Caco-2 (cell line): ENCODE data around the gene SMS. TPM values are rescaled to one million over a fixed set of nuclear protein-coding genes. Genes with fewer than 3 reads are reported as not detected.

Experiments used
- BruUV-seq: library from RNA; stranded (reverse); fragments of 400-500 nt; replicated peaks from 2 replicates; lab custom pipeline; 2021; lab: Mats Ljungman, UMichigan
- CTCF ChIA-PET: fragments of 300-600 bp; sonication (Branson Sonifier 250); formaldehyde crosslinking; loops from one replicate; lab custom pipeline; 2022; ENCODE audit warnings: antibody characterized with exemption; lab: Charles Lee
- POLR2A ChIA-PET: fragments of 300-600 bp; sonication (Branson Sonifier 250); formaldehyde crosslinking; loops from one replicate; lab custom pipeline; 2022; ENCODE audit warnings: antibody characterized with exemption; lab: Charles Lee
- DNase-seq, 2 experiments: peaks; one replicate each; pipeline versions ENCODE4 v3.0.0 to v3.0.0-alpha.2; 2020 to 2022
- H3K27me3 ChIP-seq: replicated peaks from 2 replicates; pipeline ENCODE4 v1.6.0; 2011; ENCODE audit warnings: low read length; ENCODE audit not compliant: control insufficient read depth, insufficient read depth
- H3K36me3 ChIP-seq: 2 replicates; pipeline ENCODE4 v1.5.1; 2011; ENCODE audit warnings: low read length; ENCODE audit not compliant: control insufficient read depth, insufficient read depth
- H3K4me1 ChIP-seq: fragments of 250-450 bp; sonication (Bioruptor Pico); 2 replicates; pipeline ENCODE4 v1.5.1; 2020; ENCODE audit warnings: mild to moderate bottlenecking
- H3K4me3 ChIP-seq: 2 replicates; pipeline ENCODE4 v1.5.1; 2011; ENCODE audit warnings: low read depth, mild to moderate bottlenecking, control low read depth, low read length
- H3K9me3 ChIP-seq: fragments of 250-450 bp; sonication (Bioruptor Pico); 2 replicates; pipeline ENCODE4 v1.5.1; 2020; ENCODE audit warnings: mild to moderate bottlenecking, moderate library complexity
- H3K27ac Mint-ChIP-seq: one replicate; pipeline ENCODE4 v1.8.0; 2022; ENCODE audit warnings: mixed read lengths; ENCODE audit not compliant: unreplicated experiment
- H3K27me3 Mint-ChIP-seq: one replicate; pipeline ENCODE4 v1.8.0; 2022; ENCODE audit warnings: mixed read lengths; ENCODE audit not compliant: insufficient read depth, unreplicated experiment
- H3K36me3 Mint-ChIP-seq: one replicate; pipeline ENCODE4 v1.8.0; 2022; ENCODE audit warnings: mild to moderate bottlenecking, mixed read lengths; ENCODE audit not compliant: insufficient read depth, unreplicated experiment
- H3K4me1 Mint-ChIP-seq: one replicate; pipeline ENCODE4 v1.8.0; 2022; ENCODE audit warnings: low read depth, mixed read lengths; ENCODE audit not compliant: unreplicated experiment
- H3K4me3 Mint-ChIP-seq: one replicate; pipeline ENCODE4 v1.8.0; 2022; ENCODE audit warnings: mild to moderate bottlenecking, moderate library complexity, mixed read lengths; ENCODE audit not compliant: unreplicated experiment
- H3K9me3 Mint-ChIP-seq: one replicate; pipeline ENCODE4 v1.8.0; 2022; ENCODE audit warnings: mixed read lengths; ENCODE audit not compliant: unreplicated experiment
- intact Hi-C: fragments of 100-400 bp; cut with micrococcal nuclease; formaldehyde crosslinking; loops from one replicate; pipeline ENCODE4 v1.10.0; 2022; ENCODE audit not compliant: unreplicated experiment
- total RNA-seq: library from RNA; stranded (reverse); gene quantifications from 2 replicates; pipeline ENCODE4 v1.2.3, GENCODE V29; 2022
- TF ChIP-seq, protein P1 (sequence below), 2 experiments: fragments of 200-600 bp in 1 of 2; IDR thresholded peaks; 1 replicate in 1 of 2; 2 replicates in 1 of 2; pipeline versions ENCODE4 v1.5.1 to v1.8.0; 2011 to 2022; ENCODE audit warnings: antibody characterized with exemption in 1 of 2, control low read depth in 1 of 2, inconsistent platforms in 1 of 2, low read depth in 1 of 2, low read length in 1 of 2, mild to moderate bottlenecking in 1 of 2, moderate library complexity in 1 of 2; ENCODE audit not compliant: insufficient read depth in 1 of 2, severe bottlenecking in 1 of 2, unreplicated experiment in 1 of 2

The SMS gene
- total RNA-seq, 1 experiment from 2014 or later, result 158 TPM

DNA sequence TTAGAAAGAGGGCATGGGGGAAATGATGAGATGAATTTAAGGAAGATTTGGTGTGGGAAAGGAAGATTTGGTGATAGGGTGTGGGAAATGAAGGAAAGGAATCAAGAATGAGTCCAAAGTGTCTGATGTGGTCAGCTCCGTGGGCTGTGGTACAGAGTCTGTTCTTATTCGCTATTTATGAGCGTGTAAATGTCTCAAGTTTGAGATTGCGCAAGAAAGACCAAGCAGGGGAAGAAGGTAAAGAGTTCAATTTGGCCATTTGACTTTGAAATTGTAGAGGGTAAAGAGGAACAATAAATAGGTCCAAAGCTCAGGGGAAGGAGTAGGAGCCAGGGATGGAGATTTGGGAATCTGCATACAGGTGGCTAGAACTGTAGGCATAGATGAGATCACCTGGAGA is 11.3 kb upstream of the SMS start:
- H3K9me3 Mint-ChIP-seq, result peaks cover 13% of the 10 kb centered on the region
- Histone ChIP-seq H3K4me3 (no peak overlapping the region), H3K27me3 (no peaks in the 10 kb centered on the region), H3K4me1 (peaks cover 9% of the 10 kb centered on the region), H3K9me3 (no peaks in the 10 kb centered on the region), H3K36me3 (no peaks in the 10 kb centered on the region)
- BruUV-seq, result no TSS peak
- no peak for DNase-seq
- intact Hi-C loops, result no loop called here
- H3K27ac Mint-ChIP-seq, result no peak overlapping the region
- H3K4me3 Mint-ChIP-seq, result no peak overlapping the region
- no peaks in the 10 kb centered on the region for H3K27me3 Mint-ChIP-seq
- TF ChIP-seq, protein P1, sequence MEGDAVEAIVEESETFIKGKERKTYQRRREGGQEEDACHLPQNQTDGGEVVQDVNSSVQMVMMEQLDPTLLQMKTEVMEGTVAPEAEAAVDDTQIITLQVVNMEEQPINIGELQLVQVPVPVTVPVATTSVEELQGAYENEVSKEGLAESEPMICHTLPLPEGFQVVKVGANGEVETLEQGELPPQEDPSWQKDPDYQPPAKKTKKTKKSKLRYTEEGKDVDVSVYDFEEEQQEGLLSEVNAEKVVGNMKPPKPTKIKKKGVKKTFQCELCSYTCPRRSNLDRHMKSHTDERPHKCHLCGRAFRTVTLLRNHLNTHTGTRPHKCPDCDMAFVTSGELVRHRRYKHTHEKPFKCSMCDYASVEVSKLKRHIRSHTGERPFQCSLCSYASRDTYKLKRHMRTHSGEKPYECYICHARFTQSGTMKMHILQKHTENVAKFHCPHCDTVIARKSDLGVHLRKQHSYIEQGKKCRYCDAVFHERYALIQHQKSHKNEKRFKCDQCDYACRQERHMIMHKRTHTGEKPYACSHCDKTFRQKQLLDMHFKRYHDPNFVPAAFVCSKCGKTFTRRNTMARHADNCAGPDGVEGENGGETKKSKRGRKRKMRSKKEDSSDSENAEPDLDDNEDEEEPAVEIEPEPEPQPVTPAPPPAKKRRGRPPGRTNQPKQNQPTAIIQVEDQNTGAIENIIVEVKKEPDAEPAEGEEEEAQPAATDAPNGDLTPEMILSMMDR (IDR thresholded peaks at IDR 0.05; ENCODE audit: insufficient read depth in 1 of 2, low read depth in 1 of 2, low read length in 1 of 2, severe bottlenecking in 1 of 2, unreplicated experiment in 1 of 2), result no peak
- ChIA-PET CTCF (no interaction called here), POLR2A (no interaction called here)
- H3K36me3 Mint-ChIP-seq, result no peaks in the 10 kb centered on the region
- H3K4me1 Mint-ChIP-seq, result no peaks in the 10 kb centered on the region

DNA sequence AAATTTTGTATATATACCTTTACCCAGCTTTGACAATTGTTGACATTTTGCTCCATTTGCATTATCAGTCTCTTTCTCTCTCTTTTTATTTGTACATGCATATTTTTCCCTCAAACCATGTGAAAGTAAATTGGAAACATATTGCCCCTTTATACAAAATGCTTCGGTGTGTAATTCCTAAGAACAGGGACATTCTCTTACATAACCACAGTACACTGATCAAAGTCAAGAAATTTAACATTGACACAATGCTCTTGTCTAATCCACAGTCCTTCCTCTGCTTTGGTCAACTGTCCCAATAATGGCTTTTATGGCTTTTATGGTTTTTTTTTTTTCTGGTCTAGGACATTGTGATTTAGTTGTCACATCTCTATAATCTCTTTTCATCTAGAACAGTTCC is 9.5 kb upstream of the SMS start:
- no peak for DNase-seq
- Mint-ChIP-seq H3K27me3 (no peaks in the 10 kb centered on the region), H3K36me3 (no peaks in the 10 kb centered on the region), H3K27ac (no peak overlapping the region), H3K4me3 (no peak overlapping the region), H3K4me1 (no peaks in the 10 kb centered on the region), H3K9me3 (peaks cover 13% of the 10 kb centered on the region)
- Histone ChIP-seq H3K9me3 (no peaks in the 10 kb centered on the region), H3K27me3 (no peaks in the 10 kb centered on the region), H3K4me1 (peaks cover 7% of the 10 kb centered on the region), H3K36me3 (no peaks in the 10 kb centered on the region), H3K4me3 (no peak overlapping the region)
- intact Hi-C loops, result no loop called here
- ChIA-PET CTCF (no interaction called here), POLR2A (no interaction called here)
- TF ChIP-seq, protein P1 (IDR thresholded peaks at IDR 0.05; ENCODE audit: insufficient read depth in 1 of 2, low read depth in 1 of 2, low read length in 1 of 2, severe bottlenecking in 1 of 2, unreplicated experiment in 1 of 2), result no peak
- no TSS peak for BruUV-seq

DNA sequence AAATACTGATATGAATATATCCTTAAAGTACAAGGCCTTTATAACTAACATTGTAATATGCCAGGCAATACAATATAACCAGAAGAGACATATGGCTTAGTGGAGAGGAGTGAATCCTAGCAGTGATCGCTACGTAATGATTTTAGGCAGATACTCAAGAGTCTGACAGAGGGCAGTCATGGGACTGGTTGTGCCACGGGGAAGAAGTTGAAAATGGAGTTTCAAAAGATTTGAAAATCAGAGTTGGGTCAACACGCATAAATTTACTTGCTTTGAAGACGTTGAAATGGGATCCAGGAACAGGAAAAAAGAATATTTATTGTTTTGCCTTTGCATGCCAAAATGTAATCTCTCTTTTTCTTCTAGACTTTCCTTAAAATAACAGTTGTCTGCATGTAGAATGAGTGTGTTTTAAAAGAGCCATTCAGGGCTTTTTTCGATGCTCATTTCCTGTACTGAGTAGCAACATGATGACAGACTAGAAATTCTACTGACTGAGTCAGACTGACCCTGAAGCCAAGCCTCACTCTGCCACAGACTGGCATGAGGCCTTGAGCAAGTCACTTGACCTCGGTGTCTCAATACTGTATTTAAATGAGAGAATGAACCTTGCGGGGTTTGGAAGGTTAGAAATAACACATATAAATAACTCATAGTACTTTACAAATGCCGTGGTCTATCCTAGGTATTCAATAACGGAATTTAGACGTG is 8.1 kb upstream of the SMS start:
- H3K4me1 ChIP-seq, result no peaks in the 10 kb centered on the region
- POLR2A ChIA-PET, result no interaction called here
- Mint-ChIP-seq H3K36me3 (no peaks in the 10 kb centered on the region), H3K4me3 (no peak overlapping the region), H3K9me3 (peaks cover 13% of the 10 kb centered on the region), H3K27ac (no peak overlapping the region), H3K4me1 (no peaks in the 10 kb centered on the region), H3K27me3 (no peaks in the 10 kb centered on the region)
- H3K27me3 ChIP-seq, result no peaks in the 10 kb centered on the region
- CTCF ChIA-PET, result no interaction called here
- no peaks in the 10 kb centered on the region for H3K9me3 ChIP-seq
- DNase-seq, result no peak
- TF ChIP-seq, protein P1 (IDR thresholded peaks at IDR 0.05; ENCODE audit: insufficient read depth in 1 of 2, low read depth in 1 of 2, low read length in 1 of 2, severe bottlenecking in 1 of 2, unreplicated experiment in 1 of 2), result no peak
- intact Hi-C loops, result no loop called here
- no peaks in the 10 kb centered on the region for H3K36me3 ChIP-seq
- no peak overlapping the region for H3K4me3 ChIP-seq
- no TSS peak for BruUV-seq
